Measurements from ENCODE around the gene DIAPH2. TPM values are rescaled to one million over a fixed set of nuclear protein-coding genes. Genes with fewer than 3 reads are reported as not detected.

DIAPH2 gene
- total RNA-seq, 4 donors from 2014 or later, result 12.1 to 41.6 (median 29.1) TPM

- ATAC-seq (no peak), DNase-seq (no peak)
- H3K4me1 ChIP-seq, result peaks cover 0 to 4% of the 10 kb centered on the region in 2 donors
- no peaks in the 10 kb centered on the region for H3K9me3 ChIP-seq
- no peaks in the 10 kb centered on the region for H3K27me3 ChIP-seq
- intact Hi-C loops (cut with DNase I; ENCODE audit: low total_unique reads), result no loop called here
- H3K36me3 ChIP-seq, result no peaks in the 10 kb centered on the region
- no peak overlapping the region for H3K27ac ChIP-seq
- in situ Hi-C loops (cut with MboI; ENCODE audit: low sequenced_read_pairs in 4 of 4), result no loop called here
- H3K4me3 ChIP-seq, result no peak overlapping the region
- TF ChIP-seq POLR2A (IDR thresholded peaks at IDR 0.05) (no peak), CTCF (IDR thresholded peaks at IDR 0.05 in 4 of 5, conservative IDR thresholded peaks at IDR 0.05 in 1 of 5) (no peak)
Observed at GRCh38 chrX:96982161-96982560, 297.5 kb downstream of the DIAPH2 start.

- in situ Hi-C loops (cut with MboI; ENCODE audit: low sequenced_read_pairs in 4 of 4) (no loop called here), intact Hi-C loops (cut with DNase I; ENCODE audit: low total_unique reads) (no loop called here)
- peaks cover 0 to 4% of the 10 kb centered on the region in 2 donors for H3K4me1 ChIP-seq
- DNase-seq (no peak), ATAC-seq (no peak)
- H3K27ac ChIP-seq, result no peak overlapping the region
- H3K4me3 ChIP-seq, result no peak overlapping the region
- H3K36me3 ChIP-seq, result no peaks in the 10 kb centered on the region
- TF ChIP-seq POLR2A (IDR thresholded peaks at IDR 0.05), result no peak
- TF ChIP-seq CTCF (IDR thresholded peaks at IDR 0.05 in 4 of 5, conservative IDR thresholded peaks at IDR 0.05 in 1 of 5), result no peak
- H3K9me3 ChIP-seq, result no peaks in the 10 kb centered on the region
- no peaks in the 10 kb centered on the region for H3K27me3 ChIP-seq
Observed at GRCh38 chrX:96984538-96984937, 299.9 kb downstream of the DIAPH2 start.

GRCh38 chrX:96985046-96985445 is 300.4 kb downstream of the DIAPH2 start:
- Histone ChIP-seq H3K4me3 (no peak overlapping the region), H3K27ac (no peak overlapping the region), H3K4me1 (peaks cover 0 to 4% of the 10 kb centered on the region in 2 donors), H3K36me3 (no peaks in the 10 kb centered on the region), H3K27me3 (no peaks in the 10 kb centered on the region), H3K9me3 (no peaks in the 10 kb centered on the region)
- ATAC-seq (no peak), DNase-seq (no peak)
- TF ChIP-seq POLR2A (IDR thresholded peaks at IDR 0.05), result no peak
- in situ Hi-C loops (cut with MboI; ENCODE audit: low sequenced_read_pairs in 4 of 4) (no loop called here), intact Hi-C loops (cut with DNase I; ENCODE audit: low total_unique reads) (no loop called here)

- no peak for DNase-seq
- H3K9me3 ChIP-seq, result no peaks in the 10 kb centered on the region
- TF ChIP-seq CTCF (IDR thresholded peaks at IDR 0.05 in 4 of 5, conservative IDR thresholded peaks at IDR 0.05 in 1 of 5) (no peak), POLR2A (IDR thresholded peaks at IDR 0.05) (no peak)
- H3K27me3 ChIP-seq, result no peaks in the 10 kb centered on the region
- in situ Hi-C loops (cut with MboI; ENCODE audit: low sequenced_read_pairs in 4 of 4), result no loop called here
- no peak for ATAC-seq
- no peak overlapping the region for H3K27ac ChIP-seq
- no peak overlapping the region for H3K4me3 ChIP-seq
- intact Hi-C loops (cut with DNase I; ENCODE audit: low total_unique reads), result no loop called here
- no peaks in the 10 kb centered on the region for H3K36me3 ChIP-seq
- peaks cover 0 to 4% of the 10 kb centered on the region in 2 donors for H3K4me1 ChIP-seq
Observed at GRCh38 chrX:96987228-96987627, 302.6 kb downstream of the DIAPH2 start.

GRCh38 chrX:96989830-96990571 is 305.4 kb downstream of the DIAPH2 start:
- no peak for DNase-seq
- Histone ChIP-seq H3K27me3 (no peaks in the 10 kb centered on the region), H3K27ac (no peak overlapping the region), H3K9me3 (no peaks in the 10 kb centered on the region), H3K4me3 (no peak overlapping the region), H3K4me1 (no peaks in the 10 kb centered on the region), H3K36me3 (no peaks in the 10 kb centered on the region)
- TF ChIP-seq CTCF (IDR thresholded peaks at IDR 0.05 in 4 of 5, conservative IDR thresholded peaks at IDR 0.05 in 1 of 5) (no peak), POLR2A (IDR thresholded peaks at IDR 0.05) (no peak)
- in situ Hi-C loops (cut with MboI; ENCODE audit: low sequenced_read_pairs in 4 of 4) (no loop called here), intact Hi-C loops (cut with DNase I; ENCODE audit: low total_unique reads) (no loop called here)
- no peak for ATAC-seq
